Fibroblast of skin of right biceps (primary cell): ENCODE data around the gene BORCS5.
"Not testable (repeated sequence)": the region's sequence is repeated elsewhere in the genome, so short reads cannot be mapped to it uniquely, and the experiment has no call there.

Experiments used
- DNase-seq: peaks from one replicate; pipeline ENCODE4 v3.0.0-alpha.2; 2013

Gene BORCS5

DNA sequence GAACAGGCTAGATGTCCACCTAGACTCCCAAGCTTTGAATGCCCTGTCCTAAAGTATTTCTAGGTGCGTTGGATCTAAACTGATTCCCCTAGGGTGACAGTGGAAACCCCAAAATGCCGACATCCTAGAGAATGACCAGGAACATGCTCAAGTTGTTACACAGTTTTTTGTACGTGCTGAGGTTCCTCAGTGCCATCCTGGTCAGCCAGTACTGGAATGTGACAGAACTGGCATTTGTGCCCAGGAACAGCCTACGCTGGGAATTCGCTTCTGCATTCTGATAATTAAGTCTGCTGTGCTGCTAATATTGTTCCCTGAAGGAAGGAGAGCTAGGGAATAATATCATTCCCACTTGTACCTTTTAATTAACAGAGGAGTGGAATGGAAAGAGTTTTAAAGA lies 40.3 kb downstream of the BORCS5 start:
- DNase-seq = no peak

DNA sequence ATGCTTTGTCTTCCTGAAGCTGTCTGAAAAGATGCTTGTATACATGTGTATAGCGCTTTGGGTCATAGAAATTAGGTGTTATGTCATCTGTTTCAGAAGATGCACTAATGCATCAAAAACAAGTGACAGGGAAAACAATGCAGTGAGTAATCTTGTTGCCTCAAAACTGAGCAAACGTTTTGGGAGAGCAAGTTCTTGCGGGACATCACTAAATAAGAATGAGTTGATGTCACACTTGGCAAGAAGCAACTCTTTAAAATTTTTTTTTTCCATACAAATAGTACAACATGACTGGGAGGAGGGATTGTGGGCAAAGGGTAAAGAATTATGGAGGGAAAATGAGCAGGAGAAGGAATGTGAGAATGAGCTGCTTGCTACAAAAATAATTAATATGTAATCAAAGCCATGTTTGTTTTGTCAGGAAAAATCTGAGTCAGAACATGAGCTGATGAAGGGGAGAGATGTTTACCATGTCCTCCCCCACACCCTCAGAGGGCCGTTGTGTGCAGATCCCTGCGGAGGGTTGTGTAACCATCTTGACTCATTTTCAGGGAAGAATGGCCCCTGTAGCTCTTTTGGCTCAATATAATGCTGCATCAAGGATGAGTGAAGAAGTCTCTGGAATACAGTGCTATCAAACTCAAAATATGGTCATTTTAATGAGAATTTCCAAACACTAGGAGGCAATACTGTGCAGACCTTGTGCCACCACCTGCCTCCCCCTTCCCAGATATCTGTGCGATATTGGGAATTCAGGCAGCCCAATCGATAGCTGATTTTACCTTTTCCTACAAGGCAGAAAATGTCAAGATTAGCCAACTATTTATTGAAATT lies 41.4 kb downstream of the BORCS5 start:
- peak; percentile 96 for DNase-seq

DNA sequence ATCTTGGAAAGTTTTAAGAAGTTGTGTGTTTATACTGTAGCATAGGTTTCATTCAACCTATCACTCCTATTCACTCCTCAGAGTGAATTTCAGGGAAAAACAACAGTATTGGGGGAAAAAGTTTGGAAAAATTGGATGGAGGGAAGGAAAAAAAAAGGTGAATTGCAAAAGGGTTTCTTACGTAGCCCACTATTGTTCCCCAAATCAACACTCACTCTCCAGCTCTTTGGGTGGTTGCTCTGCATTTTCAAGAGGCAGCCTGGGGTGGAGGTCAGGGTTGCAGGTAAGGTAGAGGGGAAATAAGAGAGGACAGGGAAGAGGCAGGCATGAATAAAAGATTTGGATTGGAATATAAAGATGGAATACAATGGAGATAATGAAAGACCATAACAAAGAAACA lies 42.3 kb downstream of the BORCS5 start:
- no peak for DNase-seq

DNA sequence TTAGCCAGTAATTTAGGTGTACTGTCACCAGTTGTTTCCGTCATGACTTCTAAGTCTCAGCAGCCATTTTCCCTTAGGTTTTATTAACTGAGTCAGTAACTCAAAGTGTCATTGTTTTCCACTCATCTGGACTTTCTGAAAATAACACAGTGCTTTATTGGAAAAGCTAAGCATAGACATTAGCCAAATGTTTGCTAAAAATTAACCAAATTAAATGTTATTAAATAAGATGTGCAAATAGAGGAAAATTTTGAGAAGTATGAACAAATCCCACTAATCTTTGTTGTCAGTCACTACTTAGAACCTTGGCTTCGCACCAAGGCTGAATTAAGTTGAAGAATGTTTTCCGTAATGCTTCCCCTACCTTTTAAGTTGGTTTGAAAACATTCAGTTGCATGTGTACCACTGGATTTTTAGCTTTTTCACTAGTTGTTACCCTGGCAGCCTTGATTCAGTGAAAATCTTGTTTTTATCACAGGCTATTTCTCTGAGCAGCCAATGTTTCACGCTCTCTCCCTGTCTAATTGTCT lies 43.0 kb downstream of the BORCS5 start:
- DNase-seq = no peak

DNA sequence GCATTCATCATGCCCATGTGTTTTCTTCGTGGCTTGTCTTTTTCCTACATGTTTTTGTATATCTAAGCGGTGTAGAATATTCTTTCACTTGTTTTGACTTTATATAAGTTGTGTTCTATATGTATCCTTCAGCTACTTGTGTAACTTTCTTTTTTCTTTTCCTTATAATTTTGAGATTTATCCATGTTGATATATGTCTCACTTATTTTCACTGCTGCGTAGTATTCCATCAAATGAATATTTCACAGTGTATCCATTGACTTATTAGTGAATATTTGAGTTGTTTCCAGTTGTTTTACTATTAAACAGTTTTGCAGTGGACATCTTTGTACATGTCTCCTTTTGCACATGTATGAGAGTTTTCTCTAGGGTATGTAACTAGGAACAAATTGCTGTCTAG lies 43.9 kb downstream of the BORCS5 start:
- no peak for DNase-seq

DNA sequence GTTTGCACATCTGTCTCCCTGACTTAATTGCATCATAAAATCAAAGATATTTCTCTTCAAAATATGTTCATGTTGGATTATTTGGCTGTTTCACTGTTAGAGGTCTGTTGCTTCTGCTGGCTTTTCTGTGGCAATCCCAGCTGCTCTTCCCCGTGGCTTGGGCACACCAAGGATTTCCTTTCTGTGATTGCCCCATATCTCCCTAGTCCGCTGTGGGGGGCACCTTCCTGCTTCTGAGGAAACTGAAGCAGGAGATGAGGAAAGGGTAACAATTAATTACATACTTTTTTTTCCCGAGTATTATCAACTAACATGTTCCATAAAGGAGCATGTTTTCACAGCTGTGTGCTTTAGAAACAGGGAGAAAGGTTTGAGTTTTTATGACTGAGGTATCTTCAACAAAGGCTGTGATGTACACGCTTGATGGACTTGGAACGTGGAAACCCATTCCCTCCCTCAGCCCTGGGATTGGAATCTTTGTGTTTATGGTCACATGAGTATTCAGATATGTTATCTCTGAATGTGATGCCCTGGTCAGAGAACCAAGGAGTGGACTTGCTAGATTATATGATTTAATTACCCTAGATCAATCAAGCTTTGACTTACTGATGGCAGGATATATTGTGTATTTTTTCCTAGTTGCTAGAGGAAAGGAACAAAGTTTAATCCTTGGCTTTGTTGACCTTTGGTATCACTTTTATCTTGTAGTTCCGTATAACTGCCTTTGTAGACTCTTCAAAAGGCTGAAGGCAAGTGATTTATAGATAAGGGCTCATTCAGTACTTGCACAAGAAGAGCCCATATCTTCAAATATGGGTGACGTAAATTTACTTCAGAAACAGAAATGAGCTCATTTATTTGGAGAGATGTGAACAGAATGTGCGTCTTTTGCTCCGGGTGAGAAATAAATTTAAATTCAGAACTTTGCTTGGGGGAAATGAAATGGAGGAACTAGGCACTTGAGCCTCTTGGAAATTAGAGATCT lies 46.7 kb downstream of the BORCS5 start:
- DNase-seq = no peak

DNA sequence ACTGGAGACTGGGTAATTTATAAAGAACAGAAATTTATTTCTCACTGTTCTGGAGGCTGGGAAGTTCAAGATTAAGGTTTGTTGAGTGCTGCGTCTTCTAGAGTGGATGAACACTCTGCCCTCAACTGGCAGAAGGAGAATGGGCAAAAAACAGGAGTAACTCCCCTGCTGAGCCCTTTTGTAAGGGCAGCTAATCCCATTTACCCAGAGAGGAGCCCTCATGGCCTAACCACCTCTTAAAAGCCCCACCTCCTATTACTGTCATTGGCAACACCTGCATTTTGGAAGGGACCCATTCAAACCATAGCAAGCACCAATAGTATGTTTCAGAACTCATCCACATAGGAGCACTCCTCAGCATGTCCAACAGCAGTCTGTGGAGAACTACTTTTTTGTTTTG lies 47.4 kb downstream of the BORCS5 start:
- DNase-seq = no peak

DNA sequence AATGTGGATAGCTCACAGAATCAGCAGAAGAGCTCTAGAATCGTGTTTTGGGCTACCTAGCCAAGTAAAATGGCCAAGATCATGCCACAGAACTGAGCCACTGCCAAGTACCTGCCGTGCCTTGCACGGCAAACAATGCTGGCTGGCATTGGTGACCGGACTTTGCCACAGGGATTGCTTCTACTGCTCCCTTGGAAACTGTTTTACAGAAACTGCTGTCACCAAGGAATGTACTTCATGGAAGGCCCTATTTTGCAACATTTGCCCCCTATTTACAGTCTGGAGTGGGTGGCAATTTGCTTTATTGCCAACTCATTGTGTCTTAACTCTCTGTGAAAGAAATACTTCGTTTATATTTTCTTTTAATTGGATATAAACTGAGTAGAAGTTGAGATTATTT lies 49.0 kb downstream of the BORCS5 start:
- no peak for DNase-seq

DNA sequence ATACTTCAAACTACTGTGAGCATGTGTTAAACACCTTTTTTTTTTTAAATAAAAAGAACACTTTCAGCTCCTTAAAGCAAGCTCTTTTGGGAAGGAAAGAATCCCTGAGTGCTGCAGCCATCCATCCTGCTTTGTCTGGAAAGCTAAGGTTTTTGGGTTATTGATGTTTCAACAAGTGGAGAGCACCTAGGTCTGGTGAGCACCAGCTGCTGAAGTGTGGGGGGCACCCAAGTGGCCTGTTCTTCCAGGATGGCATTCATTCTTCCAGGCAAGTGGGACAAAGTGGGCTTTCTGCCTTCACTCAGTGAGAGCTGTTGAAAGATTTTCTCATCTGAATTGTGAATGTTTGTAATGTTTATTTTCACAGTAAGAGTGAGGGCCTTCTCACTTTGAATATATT lies 49.9 kb downstream of the BORCS5 start:
- no peak for DNase-seq

DNA sequence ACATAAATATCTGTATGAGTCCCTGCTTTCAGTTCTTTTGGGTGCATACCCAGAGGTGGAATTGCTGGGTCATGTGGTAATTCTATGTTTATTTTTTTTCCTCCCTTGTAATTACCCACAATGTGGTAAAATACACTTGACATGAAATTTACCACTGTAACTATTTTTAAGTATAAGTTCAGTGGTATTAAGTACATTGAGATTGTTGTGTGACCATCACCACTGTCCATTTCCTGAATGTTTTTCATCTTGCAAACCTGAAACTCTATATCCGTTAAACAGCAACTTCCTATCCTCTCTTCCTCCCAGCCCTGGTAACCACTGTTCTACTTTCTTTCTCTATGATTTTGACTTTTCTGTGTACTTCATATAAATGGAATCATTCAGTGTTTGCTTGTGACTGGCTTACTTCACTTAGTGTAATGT lies 51.4 kb downstream of the BORCS5 start:
- DNase-seq = no peak

DNA sequence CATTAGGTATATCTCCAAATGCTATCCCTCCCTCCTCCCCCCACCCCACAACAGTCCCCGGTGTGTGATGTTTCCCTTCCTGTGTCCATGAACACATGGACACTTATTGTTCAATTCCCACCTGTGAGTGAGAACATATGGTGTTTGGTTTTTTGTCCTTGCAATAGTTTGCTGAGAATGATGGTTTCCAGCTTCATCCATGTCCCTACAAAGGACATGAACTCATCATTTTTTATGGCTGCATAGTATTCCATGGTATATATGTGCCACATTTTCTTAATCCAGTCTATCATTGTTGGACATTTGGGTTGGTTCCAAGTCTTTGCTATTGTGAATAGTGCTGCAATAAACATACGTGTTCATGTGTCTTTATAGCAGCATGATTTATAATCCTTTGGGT lies 52.5 kb downstream of the BORCS5 start:
- not testable (repeated sequence) for DNase-seq

DNA sequence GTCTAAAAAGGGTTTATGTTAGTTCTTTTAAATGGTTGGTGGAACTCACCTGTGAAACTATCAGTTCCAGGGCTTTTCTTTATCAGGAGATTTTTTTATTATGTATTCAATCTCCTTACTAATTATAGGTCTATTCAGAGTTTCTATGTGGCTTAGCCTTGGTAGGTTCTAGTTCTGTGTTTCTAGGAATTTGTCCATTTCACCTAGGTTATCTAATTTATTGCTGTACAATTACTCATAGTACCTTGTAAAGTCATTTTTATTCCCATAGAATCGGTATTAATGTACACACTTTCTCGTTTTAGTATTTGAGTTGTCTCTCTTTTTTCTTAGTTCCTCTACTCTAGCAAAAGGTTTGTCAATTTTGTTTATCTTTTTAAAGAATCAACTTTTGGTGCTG lies 59.0 kb downstream of the BORCS5 start:
- DNase-seq = no peak

DNA sequence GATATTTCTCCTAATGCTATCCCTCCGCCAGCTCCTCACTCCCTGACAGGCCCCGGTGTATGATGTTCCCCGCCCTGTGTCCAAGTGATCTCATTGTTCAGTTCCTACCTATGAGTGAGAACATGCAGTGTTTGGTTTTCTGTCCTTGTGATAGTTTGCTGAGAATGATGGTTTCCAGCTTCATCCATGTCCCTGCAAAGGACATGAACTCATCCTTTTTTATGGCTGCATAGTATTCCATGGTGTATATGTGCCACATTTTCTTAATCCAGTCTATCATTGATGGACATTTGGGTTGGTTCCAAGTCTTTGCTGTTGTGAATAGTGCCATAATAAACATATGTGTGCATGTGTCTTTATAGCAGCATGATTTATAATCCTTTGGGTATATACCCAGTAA lies 62.3 kb downstream of the BORCS5 start:
- DNase-seq = not testable (repeated sequence)

DNA sequence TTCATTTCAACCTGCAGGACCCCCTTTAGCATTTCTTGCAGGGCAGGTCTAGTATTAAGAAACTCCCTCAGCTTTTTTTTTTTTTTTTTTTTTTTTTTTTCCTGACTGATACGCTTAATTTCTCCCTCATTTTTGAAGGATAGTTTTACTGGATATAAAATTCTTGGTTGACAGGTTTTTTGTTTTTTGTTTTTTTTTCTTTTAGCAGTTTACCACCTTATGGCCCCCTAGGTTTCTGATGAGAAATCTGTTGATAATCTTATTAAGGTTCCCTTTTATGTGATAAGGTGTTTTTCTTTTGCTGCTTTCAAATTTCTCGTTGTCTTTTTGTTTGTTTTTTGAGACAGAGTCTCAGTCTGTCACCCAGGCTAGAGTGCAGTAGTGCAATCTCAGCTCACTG lies 66.5 kb downstream of the BORCS5 start:
- no peak for DNase-seq

DNA sequence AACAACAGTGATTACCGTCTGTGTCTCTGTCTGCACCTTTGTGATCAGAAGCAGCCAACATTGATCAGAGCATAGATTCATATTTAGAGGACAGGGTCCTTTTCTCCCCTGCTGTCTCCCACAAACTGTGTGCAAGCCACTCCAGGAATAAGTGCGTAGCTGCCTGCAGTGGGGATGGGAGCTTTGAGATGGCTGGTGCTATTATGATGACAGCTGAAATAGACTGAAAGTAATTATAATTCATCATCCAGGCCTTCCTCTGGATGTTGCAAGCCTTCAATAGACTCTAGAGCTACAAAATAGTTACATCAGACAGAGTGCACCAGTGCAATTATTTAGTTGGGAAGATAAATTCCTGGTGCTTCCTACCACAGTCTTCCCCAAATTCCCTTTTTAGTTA lies 68.1 kb downstream of the BORCS5 start:
- peak; percentile 44 for DNase-seq

DNA sequence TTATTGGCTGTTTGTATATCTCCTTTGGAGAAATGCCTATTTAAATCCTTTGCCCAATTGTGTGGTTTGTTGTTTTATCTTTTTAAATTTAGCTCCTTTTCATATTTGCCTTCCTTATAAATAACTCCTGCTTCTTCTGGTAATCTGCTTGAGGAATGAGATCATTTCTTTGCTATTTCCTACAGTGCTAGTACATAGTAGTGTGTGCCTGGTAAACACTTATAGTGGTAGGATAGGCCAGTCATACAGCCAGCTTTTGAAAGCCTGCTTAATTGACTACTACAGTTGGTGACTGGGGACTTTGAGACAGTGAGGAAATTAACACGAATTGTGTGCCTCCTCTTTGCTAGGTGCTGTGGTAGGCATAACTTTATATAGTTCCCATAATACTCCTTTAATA lies 68.7 kb downstream of the BORCS5 start:
- peak; percentile 53 for DNase-seq

DNA sequence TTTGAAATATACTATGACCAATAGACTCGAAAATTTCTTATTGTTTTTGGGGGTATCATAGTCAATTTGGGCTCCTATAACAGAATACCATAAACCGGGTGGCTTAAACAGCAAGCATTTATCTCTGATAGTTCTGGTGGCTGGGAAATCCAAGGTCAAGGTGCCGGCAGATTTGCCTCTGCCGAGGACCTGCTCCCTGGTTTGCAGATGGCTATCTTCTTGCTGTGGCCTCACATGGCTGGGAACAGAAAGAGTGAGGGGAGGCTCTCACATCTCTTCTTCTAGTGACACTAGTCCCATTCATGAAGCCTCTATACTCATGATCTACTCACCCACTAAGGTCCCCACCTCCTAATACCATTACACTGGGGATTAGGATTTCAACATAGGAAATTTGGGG lies 70.7 kb downstream of the BORCS5 start:
- no peak for DNase-seq

DNA sequence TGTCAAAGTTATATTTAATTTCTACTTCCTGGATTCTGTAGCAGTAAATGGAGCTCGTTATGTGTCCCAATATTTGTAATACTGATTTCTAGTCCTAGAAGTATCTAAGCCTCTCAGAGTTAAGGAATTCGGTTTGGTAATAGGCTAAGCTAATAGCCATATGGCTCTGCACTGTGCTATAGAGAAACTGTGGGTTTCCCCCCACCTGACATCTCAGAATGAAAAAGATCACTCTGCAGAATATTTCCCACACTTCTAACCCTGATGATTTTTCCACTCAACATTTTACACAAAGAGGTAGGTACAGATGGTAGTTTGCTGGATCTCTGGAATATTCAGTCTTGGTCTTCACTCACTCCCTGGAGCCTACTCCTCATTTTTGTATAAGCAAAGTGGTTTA lies 71.2 kb downstream of the BORCS5 start:
- no peak for DNase-seq

DNA sequence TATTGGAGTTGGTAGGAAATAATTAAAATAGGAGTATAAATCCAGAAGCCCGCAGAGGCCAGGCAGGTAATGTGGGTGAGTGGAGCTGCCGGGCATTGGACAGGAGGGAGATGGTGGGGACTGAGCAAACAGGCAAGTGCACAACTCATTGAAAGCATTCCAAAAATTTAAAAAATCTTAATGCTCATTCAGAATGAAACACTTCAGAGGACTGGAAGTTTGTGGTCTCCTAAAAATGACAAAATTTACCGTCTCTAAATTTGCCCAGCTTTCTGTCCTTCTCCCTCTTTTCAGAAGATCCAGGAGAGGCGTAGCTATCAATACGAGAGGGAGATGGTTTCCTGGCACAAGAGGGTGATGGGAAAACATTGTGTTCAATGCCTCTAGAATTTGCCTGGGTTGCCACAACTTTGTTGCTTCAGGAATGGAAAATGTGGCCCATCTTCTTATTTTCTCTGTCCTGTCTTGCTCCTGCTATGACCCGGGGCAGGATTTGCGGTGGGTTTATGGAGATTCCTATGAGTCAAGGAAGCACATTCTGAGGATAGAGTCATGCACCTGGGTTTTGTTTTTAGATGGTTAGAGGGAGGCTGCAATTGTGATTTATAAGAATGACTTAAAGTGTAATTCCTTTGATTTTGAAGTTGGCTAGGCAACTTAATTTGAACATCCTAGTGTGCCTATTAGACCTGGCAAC lies 72.2 kb downstream of the BORCS5 start:
- peak; percentile 22 for DNase-seq

DNA sequence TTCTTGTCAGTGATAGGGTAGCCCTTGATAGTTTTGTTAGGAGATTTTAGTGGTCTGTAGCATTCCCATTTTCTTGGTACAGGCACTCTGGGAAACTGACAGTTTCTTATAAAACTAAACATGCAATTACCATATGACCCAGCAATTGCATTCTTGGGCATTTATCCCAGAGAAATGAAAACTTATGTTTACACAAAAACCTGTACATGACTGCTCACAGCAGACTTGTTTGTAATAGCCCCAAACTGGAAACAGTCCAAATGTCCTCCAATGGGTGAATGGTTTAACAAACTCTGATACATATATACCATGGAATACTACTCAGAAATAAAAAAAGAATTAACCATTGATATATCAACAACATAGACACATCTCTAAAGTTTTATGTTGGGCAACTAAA lies 75.5 kb downstream of the BORCS5 start:
- peak; percentile 76 for DNase-seq

DNA sequence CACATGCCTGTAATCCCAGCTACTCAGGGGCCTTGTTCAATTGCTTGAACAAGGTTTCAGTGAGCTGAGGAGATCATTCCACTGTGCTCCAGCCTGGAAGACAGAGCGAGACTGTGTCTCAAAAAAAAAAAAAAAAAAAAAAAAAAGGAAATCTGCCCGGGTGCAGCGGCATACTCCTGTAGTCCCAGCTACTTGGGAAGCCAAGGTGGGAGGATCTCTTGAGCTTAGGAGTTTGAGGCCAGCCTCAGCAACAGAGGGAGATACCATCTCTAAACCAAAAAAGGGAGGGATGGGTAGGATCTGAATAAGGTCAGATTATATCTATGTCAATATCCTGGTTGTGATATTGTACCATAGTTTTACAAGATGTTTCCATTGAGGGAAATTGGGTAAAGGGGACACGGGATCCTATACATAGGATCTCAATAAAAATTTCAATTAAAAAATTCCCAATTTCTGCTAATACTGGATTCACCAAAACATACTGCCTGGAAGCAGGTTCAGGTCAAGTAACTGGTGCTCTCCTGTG lies 76.4 kb downstream of the BORCS5 start:
- DNase-seq = no peak

DNA sequence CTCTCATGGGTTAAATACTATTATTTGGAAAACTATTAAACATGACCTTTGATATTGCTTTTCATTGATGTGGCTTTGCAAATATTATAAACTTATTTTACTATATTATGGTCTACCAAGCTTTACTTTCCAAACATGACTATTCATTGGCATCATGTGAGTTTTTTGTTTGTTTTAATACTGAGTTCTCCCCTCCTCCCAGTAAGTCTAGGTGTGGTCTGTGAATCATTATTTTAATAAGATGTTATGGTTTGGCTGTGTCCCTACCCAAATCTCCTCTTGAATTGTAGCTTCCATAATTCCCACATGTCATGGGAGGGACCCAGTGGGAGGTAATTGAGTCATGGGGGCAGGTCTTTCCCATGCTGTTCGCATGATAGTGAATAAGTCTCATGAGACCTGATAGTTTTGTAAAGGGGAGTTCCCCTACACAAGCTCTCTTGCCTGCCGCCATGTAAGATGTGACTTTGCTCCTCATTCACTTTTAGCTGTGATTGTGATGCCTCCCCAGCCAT lies 80.0 kb downstream of the BORCS5 start:
- DNase-seq = peak; percentile 32

DNA sequence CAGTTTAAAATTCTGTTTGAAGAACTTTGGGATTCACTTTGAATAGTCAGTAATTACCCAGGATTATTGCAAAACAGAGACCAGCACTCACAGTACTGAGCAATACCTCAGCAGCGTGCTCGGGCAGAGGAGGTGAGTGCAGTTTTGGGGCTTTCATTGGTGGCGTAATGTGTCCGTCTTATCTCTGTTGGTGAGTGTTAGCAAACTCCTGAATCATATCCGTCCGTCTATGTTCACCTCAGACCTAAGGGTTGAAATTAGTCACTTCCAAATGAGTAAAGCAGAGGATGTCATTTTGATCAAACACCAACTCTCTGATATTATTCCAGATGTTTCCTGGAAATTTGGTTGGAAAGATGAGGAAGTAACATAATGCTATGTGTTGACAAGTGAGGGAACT lies 82.8 kb downstream of the BORCS5 start:
- peak; percentile 21 for DNase-seq
